Measurements from ENCODE around the gene HLA-A. TPM values are rescaled to one million over a fixed set of nuclear protein-coding genes. Genes with fewer than 3 reads are reported as not detected.

HLA-A gene
- total and polyA plus RNA-seq, 2 experiments from 2014 or later: 170 to 203 TPM

GRCh38 chr6:29976253-29976587 is 33.9 kb downstream of the HLA-A start:
- ATAC-seq (no peak), DNase-seq (ENCODE audit: low spot score) (no peak)
- H3K27ac ChIP-seq (ENCODE audit: low read depth): no peak overlapping the region
- H3K27me3 Mint-ChIP-seq (ENCODE audit: insufficient read depth, low read depth, poor library complexity): peaks cover 57% of the 10 kb centered on the region
- H3K4me1 ChIP-seq (ENCODE audit: insufficient read depth): peaks cover 17% of the 10 kb centered on the region
- peak overlapping the region; percentile 48 for H3K4me3 ChIP-seq
- peak overlapping the region; percentile 75 for H3K4me2 ChIP-seq
- no peaks in the 10 kb centered on the region for H3F3A ChIP-seq (replicated peaks; ENCODE audit: low read depth)
- H3K9me3 Mint-ChIP-seq: no peaks in the 10 kb centered on the region; the same call in 1 of the 3 replicates
- H3K27ac Mint-ChIP-seq: no peak overlapping the region
- H3K4me1 Mint-ChIP-seq: peaks cover 32% of the 10 kb centered on the region
- TF ChIP-seq POLR2AphosphoS5 (IDR thresholded peaks at IDR 0.05; ENCODE audit: low read depth): no peak
- TF ChIP-seq REST (IDR thresholded peaks at IDR 0.05; ENCODE audit: unreplicated experiment): no peak
- TF ChIP-seq ZNF331 (CRISPR knock-in tag; IDR thresholded peaks at IDR 0.05; ENCODE audit: low read depth): no peak
- no peak for TF ChIP-seq ETS1 (IDR thresholded peaks at IDR 0.05)
- TF ChIP-seq NANOG (IDR thresholded peaks at IDR 0.05; ENCODE audit: borderline replicate concordance): no peak
- TF ChIP-seq CREB1 (CRISPR knock-in tag; IDR thresholded peaks at IDR 0.05; ENCODE audit: low read depth): no peak
- no peak for TF ChIP-seq EZH2phosphoT487 (IDR thresholded peaks at IDR 0.05; ENCODE audit: unreplicated experiment)
- H3K9me2 ChIP-seq (ENCODE audit: insufficient read depth): no peaks in the 10 kb centered on the region
- H3K79me2 ChIP-seq (replicated peaks; ENCODE audit: insufficient read depth): no peaks in the 10 kb centered on the region
- peaks cover 78% of the 10 kb centered on the region for H3K27me3 ChIP-seq (ENCODE audit: insufficient read depth)
- no peaks in the 10 kb centered on the region; the same call in 1 of the 3 replicates for H3K36me3 Mint-ChIP-seq (ENCODE audit: low read depth)
- H4K20me1 ChIP-seq (replicated peaks; ENCODE audit: insufficient read depth): 0 out of 2 replicates have a peak, but pooled peaks cover 7% of the 10 kb centered on the region
- H2AFZ ChIP-seq: no peak overlapping the region; the same call in 1 of the 2 replicates
- H3K36me3 ChIP-seq (ENCODE audit: insufficient read depth): no peaks in the 10 kb centered on the region
- H3K4me3 Mint-ChIP-seq: peak overlapping the region; percentile 80

GRCh38 chr6:29976588-29977424 is 34.5 kb downstream of the HLA-A start:
- ATAC-seq: peak; percentile 77
- Mint-ChIP-seq H3K9me3 (no peaks in the 10 kb centered on the region; the same call in 1 of the 3 replicates), H3K4me1 (peaks cover 31% of the 10 kb centered on the region), H3K27me3 (ENCODE audit: insufficient read depth, low read depth, poor library complexity) (peaks cover 56% of the 10 kb centered on the region), H3K36me3 (ENCODE audit: low read depth) (no peaks in the 10 kb centered on the region; the same call in 1 of the 3 replicates), H3K4me3 (peak overlapping the region; percentile 80), H3K27ac (no peak overlapping the region)
- peak overlapping the region; percentile 75 for H3K4me2 ChIP-seq
- no peaks in the 10 kb centered on the region for H3K9me2 ChIP-seq (ENCODE audit: insufficient read depth)
- peaks cover 17% of the 10 kb centered on the region for H3K4me1 ChIP-seq (ENCODE audit: insufficient read depth)
- H3K27me3 ChIP-seq (ENCODE audit: insufficient read depth): peaks cover 74% of the 10 kb centered on the region
- H3K27ac ChIP-seq (ENCODE audit: low read depth): no peak overlapping the region
- peak overlapping the region; percentile 48 for H3K4me3 ChIP-seq
- H3K36me3 ChIP-seq (ENCODE audit: insufficient read depth): no peaks in the 10 kb centered on the region
- TF ChIP-seq ETS1 (IDR thresholded peaks at IDR 0.05) (no peak), CTCF (conservative IDR thresholded peaks at IDR 0.05; ENCODE audit: low read depth in 2 of 2) (peak in 1 of 2 experiments; percentile 27; a peak in 2 of 4 replicates), EZH2phosphoT487 (IDR thresholded peaks at IDR 0.05; ENCODE audit: unreplicated experiment) (no peak), EZH2 (IDR thresholded peaks at IDR 0.05; ENCODE audit: low read depth, unreplicated experiment) (peak; percentile 86)
- DNase-seq (ENCODE audit: low spot score): peak; percentile 85
- H4K20me1 ChIP-seq (replicated peaks; ENCODE audit: insufficient read depth): 0 out of 2 replicates have a peak, but pooled peaks cover 7% of the 10 kb centered on the region
- H2AFZ ChIP-seq: peak overlapping the region; percentile 76
- no peaks in the 10 kb centered on the region for H3F3A ChIP-seq (replicated peaks; ENCODE audit: low read depth)
- no peaks in the 10 kb centered on the region for H3K79me2 ChIP-seq (replicated peaks; ENCODE audit: insufficient read depth)
